Rectal smooth muscle tissue (tissue), 1 donor: ENCODE measurements around the gene AASDH.

Experiments used
- H3K27ac ChIP-seq: one replicate; pipeline ENCODE4 v1.7.0; 2013; ENCODE audit warnings: low read depth, low read length, inconsistent platforms
- H3K27me3 ChIP-seq: one replicate; pipeline ENCODE4 v1.7.0; 2013; ENCODE audit warnings: low read length; ENCODE audit not compliant: control insufficient read depth, insufficient read depth
- H3K36me3 ChIP-seq: one replicate; pipeline ENCODE4 v1.7.0; 2013; ENCODE audit warnings: low read length; ENCODE audit not compliant: control insufficient read depth, insufficient read depth
- H3K4me1 ChIP-seq: one replicate; pipeline ENCODE4 v1.7.0; 2013; ENCODE audit warnings: low read length; ENCODE audit not compliant: control insufficient read depth, insufficient read depth
- H3K4me3 ChIP-seq: one replicate; pipeline ENCODE4 v1.7.0; 2013; ENCODE audit warnings: low read length
- H3K9ac ChIP-seq: one replicate; pipeline ENCODE4 v1.7.0; 2013; ENCODE audit warnings: low read length

AASDH gene, protein sequence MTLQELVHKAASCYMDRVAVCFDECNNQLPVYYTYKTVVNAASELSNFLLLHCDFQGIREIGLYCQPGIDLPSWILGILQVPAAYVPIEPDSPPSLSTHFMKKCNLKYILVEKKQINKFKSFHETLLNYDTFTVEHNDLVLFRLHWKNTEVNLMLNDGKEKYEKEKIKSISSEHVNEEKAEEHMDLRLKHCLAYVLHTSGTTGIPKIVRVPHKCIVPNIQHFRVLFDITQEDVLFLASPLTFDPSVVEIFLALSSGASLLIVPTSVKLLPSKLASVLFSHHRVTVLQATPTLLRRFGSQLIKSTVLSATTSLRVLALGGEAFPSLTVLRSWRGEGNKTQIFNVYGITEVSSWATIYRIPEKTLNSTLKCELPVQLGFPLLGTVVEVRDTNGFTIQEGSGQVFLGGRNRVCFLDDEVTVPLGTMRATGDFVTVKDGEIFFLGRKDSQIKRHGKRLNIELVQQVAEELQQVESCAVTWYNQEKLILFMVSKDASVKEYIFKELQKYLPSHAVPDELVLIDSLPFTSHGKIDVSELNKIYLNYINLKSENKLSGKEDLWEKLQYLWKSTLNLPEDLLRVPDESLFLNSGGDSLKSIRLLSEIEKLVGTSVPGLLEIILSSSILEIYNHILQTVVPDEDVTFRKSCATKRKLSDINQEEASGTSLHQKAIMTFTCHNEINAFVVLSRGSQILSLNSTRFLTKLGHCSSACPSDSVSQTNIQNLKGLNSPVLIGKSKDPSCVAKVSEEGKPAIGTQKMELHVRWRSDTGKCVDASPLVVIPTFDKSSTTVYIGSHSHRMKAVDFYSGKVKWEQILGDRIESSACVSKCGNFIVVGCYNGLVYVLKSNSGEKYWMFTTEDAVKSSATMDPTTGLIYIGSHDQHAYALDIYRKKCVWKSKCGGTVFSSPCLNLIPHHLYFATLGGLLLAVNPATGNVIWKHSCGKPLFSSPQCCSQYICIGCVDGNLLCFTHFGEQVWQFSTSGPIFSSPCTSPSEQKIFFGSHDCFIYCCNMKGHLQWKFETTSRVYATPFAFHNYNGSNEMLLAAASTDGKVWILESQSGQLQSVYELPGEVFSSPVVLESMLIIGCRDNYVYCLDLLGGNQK

DNA sequence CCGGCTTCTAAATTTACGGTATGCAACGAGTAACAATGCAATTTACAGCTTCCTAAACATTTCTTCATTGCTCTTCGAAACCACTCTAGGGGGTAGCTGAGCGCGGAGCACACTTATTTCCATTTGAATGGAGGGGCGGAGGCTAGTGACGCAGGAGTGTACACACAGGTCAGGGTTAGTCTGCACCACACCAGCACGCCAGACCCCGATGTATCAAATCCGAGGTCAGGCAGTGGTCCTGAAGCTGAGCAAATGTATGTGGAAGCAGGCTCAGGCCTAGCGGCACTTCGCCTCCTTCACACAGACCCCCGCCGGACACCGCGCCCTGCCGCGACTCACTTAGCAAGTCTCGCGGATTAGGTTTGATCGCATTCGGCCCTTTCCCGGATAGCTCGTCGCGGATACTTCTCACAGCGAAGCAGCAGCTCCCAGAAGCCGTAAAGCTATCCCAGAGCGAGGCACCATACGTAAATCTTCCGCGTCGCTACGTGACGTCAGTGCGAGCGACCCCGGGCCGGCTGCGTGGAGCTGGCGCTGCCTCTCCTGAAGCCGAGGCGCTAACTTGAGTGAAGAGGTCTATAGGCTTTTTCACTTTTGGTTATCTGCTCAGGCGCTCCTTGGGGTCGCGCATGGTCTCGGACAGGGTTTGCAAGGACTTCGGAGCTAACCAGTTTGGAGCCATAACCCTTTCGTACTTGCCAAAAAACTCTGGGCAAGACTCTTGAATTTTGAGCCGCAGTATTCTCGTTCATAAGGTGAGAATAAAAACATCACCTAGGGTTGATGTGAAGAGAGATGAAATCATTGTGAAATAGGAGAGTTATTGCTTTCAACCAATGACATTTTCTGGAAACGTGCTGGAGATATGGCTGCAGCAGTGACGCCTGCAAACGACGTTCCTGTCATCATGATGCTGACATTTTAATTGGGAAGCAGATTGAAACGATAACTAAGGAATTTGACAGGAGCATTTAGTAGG lies at the start of gene AASDH:
Gene AASDH, minus strand, starts transcription at position 469 of the 979 bp plus-strand sequence. CDS start 3,192 bp downstream, outside the sequence.
- Histone ChIP-seq H3K9ac (peak within 1 kb of the TSS; percentile 86), H3K4me3 (peak within 1 kb of the TSS; percentile 97), H3K27ac (peak within 1 kb of the TSS; percentile 99)

DNA sequence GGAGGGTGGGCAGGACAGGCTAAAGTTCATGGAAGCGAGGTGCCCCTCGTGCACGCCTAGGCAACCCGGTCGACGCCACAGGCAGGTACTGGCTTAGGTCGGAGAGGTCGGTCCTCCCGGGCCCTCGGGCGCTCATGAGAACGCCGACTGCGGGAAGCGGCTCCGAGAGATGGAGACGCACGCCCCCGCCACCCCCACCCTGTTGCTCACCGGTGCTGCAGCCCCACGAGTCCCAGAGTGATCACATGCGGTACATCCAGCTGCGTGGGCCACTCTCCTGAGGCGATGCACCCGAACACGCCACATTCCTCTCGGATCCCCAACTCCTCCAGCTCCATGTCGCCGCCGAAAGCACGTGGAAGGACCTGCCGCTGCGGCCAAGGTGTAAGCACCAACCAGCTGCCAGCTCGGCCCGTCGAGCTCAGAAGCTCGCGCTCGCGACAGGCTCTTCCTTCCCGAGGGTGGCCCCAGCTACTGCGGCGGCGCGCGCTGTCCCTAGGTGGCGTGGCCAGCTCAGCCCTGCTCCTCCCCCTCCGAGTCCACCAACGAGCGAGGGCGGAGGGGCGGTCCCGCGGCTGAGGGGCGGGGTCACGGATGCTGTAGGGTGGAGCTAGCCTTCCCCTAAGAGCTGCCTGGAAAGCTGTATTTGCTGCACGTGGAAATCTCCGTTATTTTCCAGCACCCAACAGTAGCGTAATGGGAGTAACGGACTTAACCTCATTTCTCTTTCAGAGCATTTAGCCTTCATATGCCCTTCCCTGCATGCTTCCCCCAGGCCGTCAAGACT lies 48.0 kb upstream of the AASDH start, which contains the start of gene PPAT:
Gene PPAT, minus strand, starts transcription at position 476 of the 787 bp plus-strand sequence. Its CDS starts 138 bp downstream, at position 338.
- peak within 1 kb of the TSS; percentile 80 for H3K9ac ChIP-seq
- peak within 1 kb of the TSS; percentile 99 for H3K4me3 ChIP-seq
- peaks cover 7% of the 10 kb centered on the region for H3K4me1 ChIP-seq
- H3K36me3 ChIP-seq, result no peaks in the 10 kb centered on the region
- peak within 1 kb of the TSS; percentile 93 for H3K27ac ChIP-seq
- H3K27me3 ChIP-seq, result no peaks in the 10 kb centered on the region

More for the DNA sequence above, at the start of gene AASDH:
- H3K4me1 ChIP-seq, result no peaks in the 10 kb centered on the region
- H3K27me3 ChIP-seq, result no peaks in the 10 kb centered on the region
- no peaks in the 10 kb centered on the region for H3K36me3 ChIP-seq

DNA sequence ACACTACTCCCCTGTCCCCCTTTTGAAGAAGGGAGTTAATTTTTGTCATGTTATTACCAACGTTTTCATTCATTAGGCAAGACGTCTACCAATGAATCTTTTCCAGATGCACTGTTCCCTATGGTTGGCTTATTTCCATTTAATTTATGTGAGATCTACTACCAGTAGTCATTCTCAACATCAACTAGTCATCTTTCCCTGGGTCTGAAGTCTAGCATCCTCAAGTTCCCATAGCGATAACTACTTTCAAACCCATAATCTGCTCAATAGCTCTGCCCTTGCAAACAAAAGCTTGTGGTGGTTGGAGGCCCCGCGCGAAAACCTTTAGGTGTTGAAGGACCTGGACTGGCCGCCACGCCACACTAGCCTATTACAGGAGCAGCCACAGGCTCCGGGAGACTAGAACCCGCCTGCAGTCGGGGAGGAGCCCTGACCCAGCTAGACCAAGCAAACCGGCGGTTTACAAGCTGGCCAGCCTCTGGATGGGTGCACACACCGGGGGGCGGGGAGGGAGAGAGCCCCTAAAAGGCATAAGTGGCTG lies 47.4 kb upstream of the AASDH start:
- Histone ChIP-seq H3K27me3 (no peaks in the 10 kb centered on the region), H3K4me3 (peak overlapping the region; percentile 93), H3K36me3 (no peaks in the 10 kb centered on the region), H3K9ac (peak overlapping the region; percentile 80), H3K4me1 (peaks cover 7% of the 10 kb centered on the region), H3K27ac (peak overlapping the region; percentile 93)

DNA sequence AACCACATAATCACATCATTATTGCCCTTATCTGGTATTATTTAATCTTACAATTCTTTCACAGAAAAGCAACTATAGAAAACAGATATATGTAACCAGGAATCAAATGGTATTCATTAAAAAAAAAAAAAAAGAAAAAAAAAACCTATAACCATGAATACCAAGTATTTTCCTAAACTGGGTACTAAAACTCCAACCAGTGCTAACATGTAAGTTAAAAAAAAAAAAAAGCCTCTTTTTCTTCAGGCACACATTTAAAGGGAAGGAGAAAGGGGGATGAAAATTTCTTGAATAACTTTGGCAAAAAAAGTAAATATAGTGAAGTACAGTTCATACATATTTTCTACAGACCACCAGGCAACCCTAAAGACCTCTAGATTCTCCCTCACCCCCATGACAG lies 46.0 kb upstream of the AASDH start:
- peaks cover 7% of the 10 kb centered on the region for H3K4me1 ChIP-seq
- no peak overlapping the region for H3K27ac ChIP-seq
- H3K9ac ChIP-seq, result no peak overlapping the region
- H3K27me3 ChIP-seq, result no peaks in the 10 kb centered on the region
- H3K36me3 ChIP-seq, result no peaks in the 10 kb centered on the region
- no peak overlapping the region for H3K4me3 ChIP-seq

DNA sequence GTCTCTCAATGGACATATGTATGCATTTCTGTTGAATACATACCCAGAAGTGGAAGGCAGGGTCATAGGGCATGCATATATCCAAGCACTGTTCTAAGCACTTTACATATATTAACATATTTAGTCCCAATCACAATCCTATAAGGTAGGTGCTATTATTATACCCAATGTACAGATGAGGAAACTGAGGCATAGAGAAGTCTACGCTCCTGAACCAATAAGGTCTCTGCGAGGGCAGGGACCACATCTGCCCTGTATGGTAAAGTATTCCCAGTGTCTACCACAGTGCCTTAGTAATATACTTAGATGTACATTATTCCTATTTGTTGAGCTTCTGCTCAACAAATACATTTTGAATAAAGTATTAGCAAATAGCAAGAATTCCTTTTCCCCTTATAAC lies 42.9 kb upstream of the AASDH start:
- Histone ChIP-seq H3K4me3 (no peak overlapping the region), H3K4me1 (peaks cover 7% of the 10 kb centered on the region), H3K9ac (no peak overlapping the region), H3K27ac (no peak overlapping the region), H3K36me3 (no peaks in the 10 kb centered on the region), H3K27me3 (no peaks in the 10 kb centered on the region)

DNA sequence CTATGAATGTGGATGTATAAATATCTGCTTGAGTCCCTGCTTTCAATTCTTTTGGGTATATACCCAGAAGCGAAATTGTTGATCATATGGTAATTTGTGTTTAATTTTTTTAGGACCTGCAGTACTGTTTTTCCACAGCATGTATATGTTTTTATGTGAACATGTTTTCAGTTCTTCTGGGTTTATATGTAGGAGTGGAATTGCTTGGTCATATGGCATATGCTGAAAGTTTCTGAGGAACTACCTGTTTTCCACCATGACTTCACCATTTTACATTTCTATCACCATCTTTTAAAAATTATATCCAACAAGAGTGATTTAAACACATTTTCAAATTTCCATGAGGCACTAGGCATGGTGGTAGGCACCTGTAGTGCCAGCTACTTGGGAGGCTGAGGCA lies 39.9 kb upstream of the AASDH start:
- Histone ChIP-seq H3K4me3 (no peak overlapping the region), H3K36me3 (no peaks in the 10 kb centered on the region), H3K27me3 (no peaks in the 10 kb centered on the region), H3K27ac (no peak overlapping the region), H3K9ac (no peak overlapping the region), H3K4me1 (no peaks in the 10 kb centered on the region)

DNA sequence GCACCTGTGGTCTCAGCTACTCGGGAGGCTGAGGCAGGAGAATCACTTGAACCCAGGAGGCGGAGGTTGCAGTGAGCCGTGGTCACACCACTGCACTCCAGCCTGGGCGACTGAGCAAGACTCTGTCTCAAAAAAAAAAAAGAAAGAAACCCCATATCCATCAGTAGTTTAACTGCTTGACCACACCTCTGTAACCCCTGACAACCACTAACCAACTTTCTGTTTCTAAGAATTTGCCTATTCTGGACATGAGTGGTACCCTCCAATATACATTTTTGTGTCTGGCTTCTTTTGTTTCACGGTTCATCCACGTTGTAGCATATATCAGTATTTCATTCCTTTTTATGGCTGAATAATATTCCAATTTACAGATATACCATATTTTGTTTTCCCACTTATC lies 39.0 kb upstream of the AASDH start:
- Histone ChIP-seq H3K27ac (no peak overlapping the region), H3K27me3 (no peaks in the 10 kb centered on the region), H3K4me1 (no peaks in the 10 kb centered on the region)

DNA sequence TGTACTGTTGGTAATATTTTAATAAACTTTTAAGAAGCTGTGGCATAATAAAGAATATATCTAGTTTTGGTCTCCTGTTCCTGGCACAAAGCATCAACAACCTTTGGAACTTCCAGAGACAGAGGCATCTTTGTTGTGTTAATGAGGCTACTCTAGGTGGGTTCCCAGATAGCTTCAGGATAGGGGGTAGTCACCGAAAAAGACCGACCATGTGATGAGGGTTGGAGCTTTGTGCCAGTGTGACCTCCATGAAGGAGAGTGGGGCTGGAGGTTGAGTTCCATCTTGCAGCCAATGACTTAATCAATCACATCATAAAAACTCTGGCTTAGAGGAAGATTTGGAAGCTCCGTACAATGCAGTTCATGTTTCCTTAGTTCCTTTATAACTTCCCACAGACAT lies 38.2 kb upstream of the AASDH start:
- Histone ChIP-seq H3K36me3 (no peaks in the 10 kb centered on the region), H3K27me3 (no peaks in the 10 kb centered on the region), H3K4me3 (no peak overlapping the region), H3K4me1 (no peaks in the 10 kb centered on the region), H3K9ac (no peak overlapping the region), H3K27ac (no peak overlapping the region)

More for the DNA sequence above, 39.0 kb upstream of the AASDH start:
- Histone ChIP-seq H3K9ac (no peak overlapping the region), H3K4me3 (no peak overlapping the region), H3K36me3 (no peaks in the 10 kb centered on the region)

DNA sequence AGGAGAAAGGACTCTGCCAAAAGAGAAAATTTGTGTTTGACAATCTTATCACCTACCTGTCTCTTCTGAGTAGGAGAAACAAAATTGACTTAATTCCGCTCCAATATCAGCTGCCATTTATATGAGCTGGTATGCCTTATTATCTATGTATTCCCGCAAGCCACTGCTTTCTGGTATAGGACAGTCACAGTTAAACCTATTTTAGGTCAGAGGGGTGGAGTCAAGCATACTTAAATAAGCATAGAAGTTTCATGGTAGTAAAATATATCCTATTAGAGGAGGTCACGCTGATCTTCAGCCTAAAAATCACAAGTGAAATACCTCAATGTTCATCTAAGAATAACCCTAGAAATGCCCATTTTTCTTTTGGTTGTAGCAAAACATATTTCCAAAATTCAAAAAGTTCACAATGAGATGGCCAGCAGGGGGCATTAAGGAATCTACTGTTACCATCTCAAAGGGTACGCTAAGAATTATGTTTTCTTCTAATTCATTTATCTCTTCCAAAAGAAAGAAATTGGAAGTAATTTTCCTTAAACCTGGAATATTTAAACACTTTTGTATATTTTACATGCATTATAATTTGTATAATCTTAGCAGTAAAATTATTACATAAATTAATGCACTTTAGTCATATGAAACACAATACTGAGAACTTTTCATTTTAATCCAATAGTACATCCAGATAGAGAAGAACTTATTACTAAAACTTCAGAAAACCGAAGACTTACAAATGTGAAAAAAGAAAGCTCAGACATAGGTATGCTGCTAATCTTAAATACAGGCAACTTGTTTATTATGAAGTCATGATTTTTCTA lies 37.6 kb upstream of the AASDH start:
- H3K4me1 ChIP-seq, result no peaks in the 10 kb centered on the region
- no peak overlapping the region for H3K4me3 ChIP-seq
- H3K9ac ChIP-seq, result no peak overlapping the region

DNA sequence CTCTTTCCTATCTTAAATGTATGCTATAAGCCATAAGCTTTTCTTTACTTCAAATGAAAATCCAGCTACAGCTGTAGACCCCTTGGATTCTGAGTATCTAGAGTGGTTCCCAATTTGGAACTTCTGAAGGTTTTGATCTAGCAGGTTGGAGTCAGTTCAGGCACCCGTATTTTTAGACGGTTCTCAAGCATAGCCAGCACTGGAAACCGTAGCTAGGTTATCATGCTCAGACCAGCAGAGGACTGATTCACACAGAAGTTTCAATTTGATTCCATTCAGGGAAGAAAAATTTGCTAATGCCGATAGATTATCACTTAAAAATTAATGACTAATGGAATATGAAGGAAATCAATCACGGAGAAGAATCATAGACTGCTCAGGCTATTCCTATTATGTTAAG lies 36.9 kb upstream of the AASDH start:
- Histone ChIP-seq H3K4me3 (no peak overlapping the region), H3K27me3 (no peaks in the 10 kb centered on the region), H3K27ac (no peak overlapping the region)

More for the DNA sequence above, 37.6 kb upstream of the AASDH start:
- Histone ChIP-seq H3K27me3 (no peaks in the 10 kb centered on the region), H3K36me3 (no peaks in the 10 kb centered on the region), H3K27ac (no peak overlapping the region)

More for the DNA sequence above, 36.9 kb upstream of the AASDH start:
- H3K9ac ChIP-seq, result no peak overlapping the region
- H3K36me3 ChIP-seq, result no peaks in the 10 kb centered on the region
- no peaks in the 10 kb centered on the region for H3K4me1 ChIP-seq
